PFSK-1 (cell line): ENCODE results near the gene EML3.

Source experiments
- FOXP2 ChIP-seq: optimal IDR thresholded peaks from 2 replicates; pipeline ENCODE3; 2011; ENCODE audit warnings: borderline replicate concordance, control low read depth, inconsistent platforms; ENCODE audit not compliant: insufficient read depth; ENCODE audit errors: extremely low read length, extremely low read depth
- POLR2AphosphoS5 ChIP-seq: IDR thresholded peaks from 2 replicates; pipeline ENCODE4 v1.6.1; 2012; ENCODE audit warnings: low read depth, mild to moderate bottlenecking, control low read depth, low read length, moderate library complexity
- SIN3A ChIP-seq: IDR thresholded peaks from 2 replicates; pipeline ENCODE4 v1.6.1; 2012; ENCODE audit warnings: mild to moderate bottlenecking, low read length, moderate library complexity, borderline replicate concordance; ENCODE audit not compliant: insufficient read depth
- TAF1 ChIP-seq: IDR thresholded peaks from 2 replicates; pipeline ENCODE4 v1.6.1; 2012; ENCODE audit warnings: low read length, control low read depth, borderline replicate concordance; ENCODE audit not compliant: insufficient read depth
- TF ChIP-seq, protein P1 (sequence below), 2 experiments: IDR thresholded peaks; 2 replicates each; pipeline versions ENCODE4 v1.6.1 to v1.8.0; 2011 to 2012; ENCODE audit warnings: low read depth in 2 of 2, low read length in 2 of 2, control low read depth in 1 of 2, inconsistent platforms in 1 of 2, mild to moderate bottlenecking in 1 of 2, moderate library complexity in 1 of 2; ENCODE audit not compliant: insufficient read depth in 1 of 2

EML3 gene

GRCh38 chr11:62608776-62609175 lies 3.8 kb downstream of the EML3 start:
- TF ChIP-seq POLR2AphosphoS5, result no peak
- no peak for TF ChIP-seq TAF1
- TF ChIP-seq SIN3A, result no peak
- no peak for TF ChIP-seq FOXP2
- TF ChIP-seq, protein P1, sequence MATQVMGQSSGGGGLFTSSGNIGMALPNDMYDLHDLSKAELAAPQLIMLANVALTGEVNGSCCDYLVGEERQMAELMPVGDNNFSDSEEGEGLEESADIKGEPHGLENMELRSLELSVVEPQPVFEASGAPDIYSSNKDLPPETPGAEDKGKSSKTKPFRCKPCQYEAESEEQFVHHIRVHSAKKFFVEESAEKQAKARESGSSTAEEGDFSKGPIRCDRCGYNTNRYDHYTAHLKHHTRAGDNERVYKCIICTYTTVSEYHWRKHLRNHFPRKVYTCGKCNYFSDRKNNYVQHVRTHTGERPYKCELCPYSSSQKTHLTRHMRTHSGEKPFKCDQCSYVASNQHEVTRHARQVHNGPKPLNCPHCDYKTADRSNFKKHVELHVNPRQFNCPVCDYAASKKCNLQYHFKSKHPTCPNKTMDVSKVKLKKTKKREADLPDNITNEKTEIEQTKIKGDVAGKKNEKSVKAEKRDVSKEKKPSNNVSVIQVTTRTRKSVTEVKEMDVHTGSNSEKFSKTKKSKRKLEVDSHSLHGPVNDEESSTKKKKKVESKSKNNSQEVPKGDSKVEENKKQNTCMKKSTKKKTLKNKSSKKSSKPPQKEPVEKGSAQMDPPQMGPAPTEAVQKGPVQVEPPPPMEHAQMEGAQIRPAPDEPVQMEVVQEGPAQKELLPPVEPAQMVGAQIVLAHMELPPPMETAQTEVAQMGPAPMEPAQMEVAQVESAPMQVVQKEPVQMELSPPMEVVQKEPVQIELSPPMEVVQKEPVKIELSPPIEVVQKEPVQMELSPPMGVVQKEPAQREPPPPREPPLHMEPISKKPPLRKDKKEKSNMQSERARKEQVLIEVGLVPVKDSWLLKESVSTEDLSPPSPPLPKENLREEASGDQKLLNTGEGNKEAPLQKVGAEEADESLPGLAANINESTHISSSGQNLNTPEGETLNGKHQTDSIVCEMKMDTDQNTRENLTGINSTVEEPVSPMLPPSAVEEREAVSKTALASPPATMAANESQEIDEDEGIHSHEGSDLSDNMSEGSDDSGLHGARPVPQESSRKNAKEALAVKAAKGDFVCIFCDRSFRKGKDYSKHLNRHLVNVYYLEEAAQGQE (IDR thresholded peaks at IDR 0.05; ENCODE audit: insufficient read depth in 1 of 2, low read depth in 2 of 2, low read length in 2 of 2), result no peak

DNA sequence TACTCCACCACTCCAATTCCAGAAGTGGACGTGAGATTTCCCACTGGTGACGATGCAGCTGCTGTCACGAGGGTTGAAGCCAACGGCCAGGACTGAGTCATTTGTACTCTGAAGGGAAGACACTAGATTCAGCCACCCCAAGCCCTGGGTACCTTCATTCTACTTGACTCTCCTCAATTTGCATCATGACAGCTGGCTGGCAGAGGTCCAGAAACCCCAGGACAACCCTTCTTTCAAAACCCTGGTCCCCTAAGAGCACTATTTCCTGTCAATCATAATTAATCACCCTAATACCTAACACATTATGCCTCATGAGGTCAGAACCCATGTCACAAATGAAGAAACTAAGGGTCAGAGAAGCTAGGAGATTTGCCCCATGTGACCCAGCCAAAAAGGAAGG lies 4.9 kb downstream of the EML3 start:
- TF ChIP-seq TAF1 (no peak), SIN3A (no peak)
- TF ChIP-seq, protein P1 (IDR thresholded peaks at IDR 0.05; ENCODE audit: insufficient read depth in 1 of 2, low read depth in 2 of 2, low read length in 2 of 2), result no peak

GRCh38 chr11:62605902-62606301 lies 6.7 kb downstream of the EML3 start:
- TF ChIP-seq TAF1, result no peak
- no peak for TF ChIP-seq SIN3A
- TF ChIP-seq, protein P1 (IDR thresholded peaks at IDR 0.05; ENCODE audit: insufficient read depth in 1 of 2, low read depth in 2 of 2, low read length in 2 of 2), result no peak
- no peak for TF ChIP-seq FOXP2
- no peak for TF ChIP-seq POLR2AphosphoS5

GRCh38 chr11:62605467-62605866 lies 7.1 kb downstream of the EML3 start:
- TF ChIP-seq, protein P1 (IDR thresholded peaks at IDR 0.05; ENCODE audit: insufficient read depth in 1 of 2, low read depth in 2 of 2, low read length in 2 of 2), result no peak
- no peak for TF ChIP-seq TAF1
- no peak for TF ChIP-seq SIN3A
- TF ChIP-seq POLR2AphosphoS5, result no peak
- TF ChIP-seq FOXP2, result no peak

DNA sequence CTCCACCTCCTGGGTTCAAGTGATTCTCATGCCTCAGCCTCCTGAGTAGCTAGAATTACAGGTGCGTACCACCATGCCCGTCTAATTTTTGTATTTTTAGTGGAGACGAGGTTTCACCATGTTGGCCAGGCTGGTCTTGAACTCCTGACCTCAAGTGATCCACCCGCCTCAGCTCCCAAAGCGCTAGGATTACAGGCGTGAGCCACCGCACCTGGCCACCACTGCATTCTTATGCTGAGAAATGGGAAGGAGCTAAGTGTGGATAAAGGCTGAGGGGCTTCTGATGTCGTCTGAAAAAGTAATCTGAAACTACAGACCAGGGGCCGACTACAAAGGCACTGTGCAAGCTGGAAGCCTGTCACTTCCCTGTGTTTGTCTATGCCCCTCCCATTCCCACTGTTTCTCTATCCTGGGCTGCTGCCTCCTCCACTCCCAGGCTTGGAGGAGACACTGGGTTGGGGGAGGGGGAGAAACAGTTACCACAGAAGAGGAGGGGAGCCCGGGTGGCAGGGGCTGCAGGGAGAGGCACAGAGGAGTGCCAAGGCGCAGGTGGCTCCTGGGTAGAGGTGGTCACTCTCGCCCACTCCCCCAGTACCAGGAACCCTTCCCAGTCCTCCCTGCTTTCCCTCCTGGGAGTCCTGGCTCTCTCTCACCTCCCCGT lies 8.0 kb downstream of the EML3 start:
- no peak for TF ChIP-seq SIN3A
- no peak for TF ChIP-seq POLR2AphosphoS5
- TF ChIP-seq, protein P1 (IDR thresholded peaks at IDR 0.05; ENCODE audit: insufficient read depth in 1 of 2, low read depth in 2 of 2, low read length in 2 of 2), result no peak
- no peak for TF ChIP-seq TAF1
- TF ChIP-seq FOXP2, result no peak
